BJ (cell line): ENCODE data around the gene MLLT10. TPM values are rescaled to one million over a fixed set of nuclear protein-coding genes. Genes with fewer than 3 reads are reported as not detected.

Experiments used
- CTCF ChIA-PET: fragments of 350-600 bp; formaldehyde crosslinking; extraction: SDS; loops from one replicate; lab custom pipeline; 2021; ENCODE audit warnings: antibody characterized with exemption, inconsistent platforms; lab: Yijun Ruan, JAX
- POLR2A ChIA-PET: fragments of 300-600 bp; sonication (Branson Sonifier 250); formaldehyde crosslinking; extraction: SDS; loops from one replicate; lab custom pipeline; 2021; ENCODE audit warnings: antibody characterized with exemption; lab: Charles Lee
- DNase-seq: peaks from one replicate; pipeline ENCODE4 v3.0.0-alpha.2; 2011; ENCODE audit warnings: low read depth
- H3K27me3 ChIP-seq: 2 replicates; pipeline ENCODE4 v1.6.0; 2011; ENCODE audit warnings: low read length; ENCODE audit not compliant: control insufficient read depth, insufficient read depth
- H3K36me3 ChIP-seq: 2 replicates; pipeline ENCODE4 v1.5.1; 2011; ENCODE audit warnings: low read length; ENCODE audit not compliant: control insufficient read depth, insufficient read depth
- H3K4me3 ChIP-seq: 2 replicates; pipeline ENCODE4 v1.5.1; 2011; ENCODE audit warnings: low read depth, mild to moderate bottlenecking, control low read depth, low read length
- polyA plus RNA-seq: library from polyadenylated mRNA; depleted of rRNA; stranded (reverse); fragments of >200 nt; gene quantifications from 2 replicates; pipeline ENCODE4 v1.2.3, GENCODE V29; 2011
- TF ChIP-seq, protein P1 (sequence below): IDR thresholded peaks from 2 replicates; pipeline ENCODE4 v1.5.1; 2011; ENCODE audit warnings: low read depth, mild to moderate bottlenecking, control low read depth, inconsistent platforms, low read length, moderate library complexity; ENCODE audit not compliant: insufficient read depth

The MLLT10 gene
- polyA plus RNA-seq, 1 experiment: 30.2 TPM

DNA sequence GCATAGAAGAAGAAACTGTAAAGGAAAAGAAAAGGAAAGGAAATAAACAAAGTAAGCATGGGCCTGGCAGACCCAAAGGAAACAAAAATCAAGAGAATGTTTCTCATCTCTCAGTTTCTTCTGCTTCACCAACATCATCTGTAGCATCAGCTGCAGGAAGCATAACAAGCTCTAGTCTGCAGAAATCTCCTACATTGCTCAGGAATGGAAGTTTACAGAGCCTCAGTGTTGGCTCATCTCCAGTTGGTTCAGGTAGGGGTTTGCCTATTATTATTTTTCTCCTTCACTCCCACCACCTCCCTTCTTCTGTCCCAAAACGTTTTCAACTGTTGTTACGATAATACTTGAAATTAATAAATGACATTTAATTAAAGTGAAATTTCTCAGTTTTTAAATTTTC, 139.6 kb downstream of the MLLT10 start:
- POLR2A ChIA-PET: no interaction called here
- no peak for DNase-seq
- CTCF ChIA-PET: no interaction called here
- Histone ChIP-seq H3K4me3 (no peak overlapping the region), H3K27me3 (no peaks in the 10 kb centered on the region), H3K36me3 (peaks cover 2% of the 10 kb centered on the region)
- TF ChIP-seq, protein P1, sequence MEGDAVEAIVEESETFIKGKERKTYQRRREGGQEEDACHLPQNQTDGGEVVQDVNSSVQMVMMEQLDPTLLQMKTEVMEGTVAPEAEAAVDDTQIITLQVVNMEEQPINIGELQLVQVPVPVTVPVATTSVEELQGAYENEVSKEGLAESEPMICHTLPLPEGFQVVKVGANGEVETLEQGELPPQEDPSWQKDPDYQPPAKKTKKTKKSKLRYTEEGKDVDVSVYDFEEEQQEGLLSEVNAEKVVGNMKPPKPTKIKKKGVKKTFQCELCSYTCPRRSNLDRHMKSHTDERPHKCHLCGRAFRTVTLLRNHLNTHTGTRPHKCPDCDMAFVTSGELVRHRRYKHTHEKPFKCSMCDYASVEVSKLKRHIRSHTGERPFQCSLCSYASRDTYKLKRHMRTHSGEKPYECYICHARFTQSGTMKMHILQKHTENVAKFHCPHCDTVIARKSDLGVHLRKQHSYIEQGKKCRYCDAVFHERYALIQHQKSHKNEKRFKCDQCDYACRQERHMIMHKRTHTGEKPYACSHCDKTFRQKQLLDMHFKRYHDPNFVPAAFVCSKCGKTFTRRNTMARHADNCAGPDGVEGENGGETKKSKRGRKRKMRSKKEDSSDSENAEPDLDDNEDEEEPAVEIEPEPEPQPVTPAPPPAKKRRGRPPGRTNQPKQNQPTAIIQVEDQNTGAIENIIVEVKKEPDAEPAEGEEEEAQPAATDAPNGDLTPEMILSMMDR: no peak

DNA sequence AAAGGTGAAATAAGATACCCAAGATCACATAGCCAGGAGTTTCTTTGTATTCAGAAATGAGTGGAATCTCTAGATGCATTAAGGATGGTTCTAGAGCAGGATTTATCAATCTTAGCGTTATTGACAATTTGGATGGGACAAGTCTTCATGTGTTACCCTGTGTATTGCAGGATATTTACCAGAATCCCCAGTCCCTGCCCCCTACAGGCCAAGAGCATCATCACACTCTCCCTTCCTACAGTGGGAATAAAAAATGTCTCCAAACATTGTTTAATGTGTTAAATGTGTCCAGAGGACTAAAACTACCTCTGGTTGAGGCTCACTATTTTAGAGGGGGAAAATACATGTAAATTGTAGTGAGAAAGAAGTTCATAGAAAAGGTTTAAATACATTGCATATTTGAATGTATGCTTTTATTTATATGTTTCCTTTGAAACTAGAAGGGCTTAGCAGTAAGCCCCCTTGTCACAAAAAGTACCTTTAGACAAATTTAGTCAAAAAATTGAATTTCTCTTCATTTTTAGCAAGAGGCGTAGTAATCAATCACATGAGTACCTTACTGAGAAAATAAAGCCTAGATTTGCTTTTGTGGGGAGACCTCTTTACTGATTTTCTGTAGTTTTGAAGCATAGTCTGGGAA, 141.2 kb downstream of the MLLT10 start:
- Histone ChIP-seq H3K27me3 (no peaks in the 10 kb centered on the region), H3K36me3 (peaks cover 2% of the 10 kb centered on the region), H3K4me3 (no peak overlapping the region)
- TF ChIP-seq, protein P1: peak; percentile 71
- no peak for DNase-seq
- POLR2A ChIA-PET: no interaction called here
- CTCF ChIA-PET: no interaction called here

DNA sequence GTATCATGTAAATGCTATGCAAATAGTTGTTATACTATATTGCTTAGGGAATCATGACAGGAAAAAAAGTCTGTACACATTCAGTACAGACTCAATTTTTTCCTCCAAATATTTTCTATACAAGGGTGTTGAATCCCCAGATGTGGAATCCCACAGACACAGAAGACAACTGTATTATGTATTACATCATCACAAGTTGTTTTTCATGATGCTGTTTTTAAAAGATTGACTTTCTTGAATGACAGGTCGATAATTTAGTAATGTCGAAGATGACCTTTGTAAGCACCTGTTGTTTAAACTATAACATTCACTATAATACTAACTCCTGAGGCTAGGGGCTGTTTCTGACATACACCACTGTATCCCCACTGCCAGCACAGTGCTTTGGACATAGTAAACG, 143.5 kb downstream of the MLLT10 start:
- Histone ChIP-seq H3K36me3 (no peaks in the 10 kb centered on the region; the same call in 1 of the 2 replicates), H3K27me3 (no peaks in the 10 kb centered on the region), H3K4me3 (no peak overlapping the region)
- DNase-seq: no peak
- ChIA-PET POLR2A (no interaction called here), CTCF (interaction anchor here (1.5 kb wide), 1 partner anchor 68 kb away, joined by 4 read pairs; no protein-coding TSS in a partner anchor)
- TF ChIP-seq, protein P1: no peak

DNA sequence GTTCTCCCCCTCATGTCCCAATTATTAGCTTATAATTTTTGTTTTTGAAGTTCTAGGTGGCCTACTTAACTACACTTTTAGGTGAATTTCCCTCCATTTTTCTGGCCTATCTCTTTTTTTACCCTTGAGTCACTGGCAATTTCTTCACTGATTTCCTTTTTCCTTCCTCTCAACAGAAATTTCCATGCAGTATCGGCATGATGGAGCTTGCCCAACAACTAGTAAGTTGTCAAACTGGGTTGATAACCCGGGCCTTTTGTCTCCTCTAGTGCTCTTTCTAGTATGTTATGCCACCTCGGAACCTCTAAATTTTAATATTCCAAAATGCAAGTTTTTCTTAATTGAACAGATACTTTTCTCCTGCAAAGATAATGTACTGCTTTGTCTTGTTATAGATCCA, 147.1 kb downstream of the MLLT10 start:
- POLR2A ChIA-PET: no interaction called here

DNA sequence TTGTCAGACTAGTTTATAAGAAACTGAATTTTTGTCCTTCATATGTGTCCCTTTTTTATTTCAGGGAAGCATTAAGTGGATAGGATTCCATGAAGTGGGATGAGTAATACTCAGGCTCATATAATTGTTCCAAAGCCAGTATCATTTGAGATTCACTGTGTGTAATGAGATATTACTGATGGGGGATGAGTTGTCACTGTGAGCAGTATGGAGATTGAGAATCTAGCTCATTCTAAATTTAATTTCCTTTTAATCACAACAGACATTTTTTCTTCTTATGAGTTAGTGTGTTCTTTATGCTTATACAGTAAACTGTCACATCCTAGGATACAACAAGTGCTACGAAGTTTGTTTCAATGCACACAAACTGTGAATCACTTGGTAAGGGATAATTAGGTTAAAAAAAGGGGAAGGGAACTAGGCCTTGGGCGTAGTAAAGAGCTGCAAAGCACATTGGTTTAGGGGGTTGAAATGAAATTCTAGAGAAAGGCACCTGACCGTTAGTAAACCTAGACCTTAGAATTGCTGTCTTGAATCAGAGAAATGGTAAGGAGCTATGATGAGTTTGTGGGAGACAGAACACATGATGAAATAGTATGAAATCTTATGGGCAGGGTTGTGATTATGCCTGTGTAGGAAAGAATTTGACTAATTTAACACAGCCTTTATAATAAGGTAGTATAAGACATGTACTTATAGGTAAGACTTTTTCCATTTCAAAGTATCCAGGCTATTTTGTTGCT, 153.4 kb downstream of the MLLT10 start:
- TF ChIP-seq, protein P1: no peak
- POLR2A ChIA-PET: no interaction called here
- Histone ChIP-seq H3K27me3 (no peaks in the 10 kb centered on the region), H3K4me3 (no peak overlapping the region), H3K36me3 (no peaks in the 10 kb centered on the region)
- DNase-seq: no peak
- CTCF ChIA-PET: interaction anchor here (0.5 kb wide), 1 partner anchor 898 kb away, joined by 7 read pairs; no protein-coding TSS in a partner anchor

More for the DNA sequence above, 147.1 kb downstream of the MLLT10 start:
- CTCF ChIA-PET: no interaction called here
- no peak for DNase-seq
- H3K4me3 ChIP-seq: no peak overlapping the region
- H3K27me3 ChIP-seq: no peaks in the 10 kb centered on the region
- no peaks in the 10 kb centered on the region for H3K36me3 ChIP-seq
- TF ChIP-seq, protein P1: no peak
